Endothelial cell of umbilical vein (primary cell): Measurements from ENCODE around the gene HEATR3. TPM values are rescaled to one million over a fixed set of nuclear protein-coding genes. Genes with fewer than 3 reads are reported as not detected.

Experiments used
- BruUV-seq: library from RNA; stranded (reverse); fragments of 400-500 nt; replicated peaks from 2 replicates; lab custom pipeline; 2021; lab: Mats Ljungman, UMichigan
- CTCF ChIA-PET: fragments of 300-600, 350-600 bp; sonication (Branson Sonifier 250); formaldehyde crosslinking; loops from one replicate; lab custom pipeline; 2021; ENCODE audit warnings: antibody characterized with exemption, inconsistent platforms; lab: Charles Lee
- POLR2A ChIA-PET: fragments of 300-600, 350-600 bp; sonication (Branson Sonifier 250); formaldehyde crosslinking; loops from one replicate; lab custom pipeline; 2021; ENCODE audit warnings: antibody characterized with exemption, inconsistent platforms; lab: Charles Lee
- DNase-seq: peaks from one replicate; pipeline ENCODE4 v3.0.0-alpha.2; 2011; ENCODE audit warnings: low read depth, low spot score
- FAIRE-seq: peaks from 2 replicates; lab custom pipeline; 2011; peaks lifted over from hg19 to GRCh38; lab: Jason Lieb, UNC
- H2AFZ ChIP-seq: 2 replicates; pipeline ENCODE4 v1.6.0; 2012; ENCODE audit warnings: low read depth, low read length, control low read depth, inconsistent platforms
- H3K27ac ChIP-seq: 2 replicates; pipeline ENCODE4 v1.5.1; 2011; ENCODE audit warnings: low read depth, mild to moderate bottlenecking, control low read depth, low read length, moderate library complexity; ENCODE audit not compliant: insufficient read depth
- H3K27me3 ChIP-seq, 2 experiments: 2 replicates each; pipeline versions ENCODE4 v1.6.0 to v1.6.1; 2011; ENCODE audit warnings: low read length in 2 of 2, mixed read lengths in 1 of 2; ENCODE audit not compliant: control insufficient read depth in 2 of 2, insufficient read depth in 2 of 2
- H3K36me3 ChIP-seq, 2 experiments: 2 replicates in 1 of 2; 3 replicates in 1 of 2; pipeline ENCODE4 v1.5.1; 2011; ENCODE audit warnings: low read length in 2 of 2, mild to moderate bottlenecking in 1 of 2, moderate library complexity in 1 of 2; ENCODE audit not compliant: control insufficient read depth in 2 of 2, insufficient read depth in 2 of 2; ENCODE audit errors: extremely low read depth in 1 of 2
- H3K4me1 ChIP-seq: 3 replicates; pipeline ENCODE4 v1.5.1; 2011; ENCODE audit warnings: mild to moderate bottlenecking, low read length; ENCODE audit not compliant: control insufficient read depth, insufficient read depth; ENCODE audit errors: extremely low read depth
- H3K4me2 ChIP-seq: 2 replicates; pipeline ENCODE4 v1.6.1; 2011; ENCODE audit warnings: low read length, control low read depth, mixed read lengths; ENCODE audit not compliant: insufficient read depth
- H3K4me3 ChIP-seq, 3 experiments: fragments of 200-600 bp in 1 of 3; sonication (generic), shearing (Covaris generic) in 1 of 3; replicated peaks in 1 of 3; 2 replicates each; pipeline ENCODE4 v1.5.1; 2011 to 2016; ENCODE audit warnings: control low read depth in 3 of 3, low read length in 3 of 3, mild to moderate bottlenecking in 2 of 3, inconsistent platforms in 1 of 3, low read depth in 1 of 3, moderate library complexity in 1 of 3; ENCODE audit not compliant: insufficient read depth in 1 of 3
- H3K79me2 ChIP-seq: 2 replicates; pipeline ENCODE4 v1.6.0; 2012; ENCODE audit warnings: low read length, inconsistent platforms; ENCODE audit not compliant: control insufficient read depth, insufficient read depth
- H3K9ac ChIP-seq: replicated peaks from 2 replicates; pipeline ENCODE3; 2011; ENCODE audit warnings: low read length, control low read depth; ENCODE audit not compliant: insufficient read depth; ENCODE audit errors: extremely low read depth
- H3K9me1 ChIP-seq: replicated peaks from 3 replicates; pipeline ENCODE4 v1.6.0; 2011; ENCODE audit warnings: mild to moderate bottlenecking, low read length; ENCODE audit not compliant: control insufficient read depth, insufficient read depth; ENCODE audit errors: extremely low read depth
- H3K9me3 ChIP-seq: replicated peaks from 2 replicates; pipeline ENCODE4 v1.5.1; 2012; ENCODE audit warnings: low read length, inconsistent platforms; ENCODE audit not compliant: control insufficient read depth, insufficient read depth
- H4K20me1 ChIP-seq: replicated peaks from 2 replicates; pipeline ENCODE3; 2011; ENCODE audit warnings: mild to moderate bottlenecking, low read length; ENCODE audit not compliant: control insufficient read depth, insufficient read depth; ENCODE audit errors: extremely low read depth
- FOS ChIP-seq: IDR thresholded peaks from 2 replicates; pipeline ENCODE4 v1.6.1; 2011; ENCODE audit warnings: mild to moderate bottlenecking, low read length, moderate library complexity, borderline replicate concordance; ENCODE audit not compliant: insufficient read depth
- JUN ChIP-seq: IDR thresholded peaks from 2 replicates; pipeline ENCODE4 v1.6.1; 2011; ENCODE audit warnings: borderline replicate concordance, low read depth; ENCODE audit not compliant: insufficient read length, insufficient read depth
- POLR2A ChIP-seq: IDR thresholded peaks from 2 replicates; pipeline ENCODE4 v1.6.1; 2012; ENCODE audit warnings: low read depth, mild to moderate bottlenecking, control low read depth, low read length
- POLR2AphosphoS5 ChIP-seq: IDR thresholded peaks from 2 replicates; pipeline ENCODE4 v1.6.1; 2012; ENCODE audit warnings: low read depth, mild to moderate bottlenecking, control low read depth, low read length, moderate library complexity; ENCODE audit not compliant: insufficient read depth
- dilution Hi-C: fragments of 300-500 bp; cut with MboI; formaldehyde crosslinking; loops from one replicate; pipeline ENCODE4 v1.15.0; 2019; ENCODE audit warnings: low sequenced_read_pairs; ENCODE audit not compliant: extremely low pct_ligation_motif_present
- intact Hi-C: fragments of 100-400 bp; cut with micrococcal nuclease; formaldehyde crosslinking; loops from one replicate; pipeline ENCODE4 v1.10.0; 2022
- polyA plus RNA-seq, 4 experiments: library from polyadenylated mRNA; depleted of rRNA in 3 of 4; stranded (reverse) in 3 of 4; unstranded in 1 of 4; fragments of >200 nt; gene quantifications; 2 replicates each; pipeline versions ENCODE4 v1.2.1 to v1.2.3, GENCODE V29; 2011 to 2012; ENCODE audit warnings: missing spikeins in 1 of 4
- total RNA-seq: library from RNA; stranded (reverse); gene quantifications from 2 replicates; pipeline ENCODE4 v1.2.3, GENCODE V29; 2021
- TF ChIP-seq, protein P1 (sequence below): IDR thresholded peaks from 2 replicates; pipeline ENCODE4 v1.6.1; 2011; ENCODE audit not compliant: insufficient read depth, insufficient read length
- TF ChIP-seq, protein P2 (sequence below), 2 donors: IDR thresholded peaks; 1 replicate in 1 of 2; 2 replicates in 1 of 2; pipeline ENCODE4 v1.5.1; 2011; ENCODE audit warnings: low read length in 2 of 2, mild to moderate bottlenecking in 2 of 2, moderate library complexity in 2 of 2, control low read depth in 1 of 2, inconsistent platforms in 1 of 2, low read depth in 1 of 2; ENCODE audit not compliant: insufficient read depth in 1 of 2; ENCODE audit errors: extremely low read depth in 1 of 2

Gene HEATR3
- total and polyA plus RNA-seq, 2 donors (not counting 3 experiments of a cell fraction or from before 2014, with no cell fraction given): 6.7 to 23.1 TPM

DNA sequence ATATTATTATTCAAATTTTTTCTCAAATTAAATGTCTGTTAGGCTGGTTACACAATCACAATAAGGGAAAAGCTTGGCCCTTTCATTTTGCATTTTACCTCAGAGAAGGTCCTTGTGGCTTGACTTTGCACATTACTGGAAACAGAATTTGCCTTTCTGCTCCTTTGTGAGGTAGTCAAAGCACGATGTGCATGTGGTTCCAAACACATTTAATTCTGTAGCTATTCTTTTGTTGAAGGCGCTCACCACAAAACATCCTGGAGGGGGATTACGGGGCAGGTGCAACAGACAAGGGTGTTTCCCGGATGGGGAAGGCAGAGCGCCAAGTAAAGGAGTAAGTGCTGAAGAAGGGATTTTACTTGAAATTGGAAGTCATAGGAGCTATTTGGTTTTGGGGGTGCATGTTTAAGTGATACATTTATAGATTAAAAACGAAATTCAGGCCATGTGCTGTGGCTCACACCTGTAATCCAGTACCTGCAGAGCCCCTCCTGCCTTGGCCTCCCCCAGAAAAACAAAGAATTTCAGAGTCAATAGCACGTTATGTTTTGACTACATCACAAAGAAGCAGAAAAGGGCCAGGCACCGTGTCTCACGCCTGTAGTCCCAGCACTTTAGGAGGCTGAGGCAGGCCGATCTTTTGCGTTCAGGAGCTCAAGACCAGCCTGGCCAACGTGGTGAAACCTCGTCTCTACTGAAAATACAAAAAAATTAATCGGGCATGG is 56.1 kb downstream of the HEATR3 start:
- dilution Hi-C loops: no loop called here
- DNase-seq: no peak
- intact Hi-C loops: no loop called here
- H3K4me2 ChIP-seq: no peak overlapping the region
- no peaks in the 10 kb centered on the region for H3K36me3 ChIP-seq
- no peaks in the 10 kb centered on the region for H3K79me2 ChIP-seq
- TF ChIP-seq JUN (no peak), POLR2AphosphoS5 (no peak), FOS (no peak), POLR2A (no peak)
- TF ChIP-seq, protein P1, sequence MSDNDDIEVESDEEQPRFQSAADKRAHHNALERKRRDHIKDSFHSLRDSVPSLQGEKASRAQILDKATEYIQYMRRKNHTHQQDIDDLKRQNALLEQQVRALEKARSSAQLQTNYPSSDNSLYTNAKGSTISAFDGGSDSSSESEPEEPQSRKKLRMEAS: no peak
- TF ChIP-seq, protein P2, sequence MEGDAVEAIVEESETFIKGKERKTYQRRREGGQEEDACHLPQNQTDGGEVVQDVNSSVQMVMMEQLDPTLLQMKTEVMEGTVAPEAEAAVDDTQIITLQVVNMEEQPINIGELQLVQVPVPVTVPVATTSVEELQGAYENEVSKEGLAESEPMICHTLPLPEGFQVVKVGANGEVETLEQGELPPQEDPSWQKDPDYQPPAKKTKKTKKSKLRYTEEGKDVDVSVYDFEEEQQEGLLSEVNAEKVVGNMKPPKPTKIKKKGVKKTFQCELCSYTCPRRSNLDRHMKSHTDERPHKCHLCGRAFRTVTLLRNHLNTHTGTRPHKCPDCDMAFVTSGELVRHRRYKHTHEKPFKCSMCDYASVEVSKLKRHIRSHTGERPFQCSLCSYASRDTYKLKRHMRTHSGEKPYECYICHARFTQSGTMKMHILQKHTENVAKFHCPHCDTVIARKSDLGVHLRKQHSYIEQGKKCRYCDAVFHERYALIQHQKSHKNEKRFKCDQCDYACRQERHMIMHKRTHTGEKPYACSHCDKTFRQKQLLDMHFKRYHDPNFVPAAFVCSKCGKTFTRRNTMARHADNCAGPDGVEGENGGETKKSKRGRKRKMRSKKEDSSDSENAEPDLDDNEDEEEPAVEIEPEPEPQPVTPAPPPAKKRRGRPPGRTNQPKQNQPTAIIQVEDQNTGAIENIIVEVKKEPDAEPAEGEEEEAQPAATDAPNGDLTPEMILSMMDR (IDR thresholded peaks at IDR 0.05; ENCODE audit: extremely low read depth in 1 of 2, insufficient read depth in 1 of 2, low read depth in 1 of 2, low read length in 2 of 2): no peak
- no peak for FAIRE-seq
- H3K9me1 ChIP-seq: no peaks in the 10 kb centered on the region
- no peaks in the 10 kb centered on the region for H3K9me3 ChIP-seq
- BruUV-seq: no TSS peak
- H3K27ac ChIP-seq: no peak overlapping the region
- no peaks in the 10 kb centered on the region for H4K20me1 ChIP-seq
- CTCF ChIA-PET: interaction anchor here (1.4 kb wide), 1 partner anchor 89 kb away, joined by 4 read pairs; no protein-coding TSS in a partner anchor
- no peaks in the 10 kb centered on the region for H3K4me1 ChIP-seq
- H2AFZ ChIP-seq: no peak overlapping the region
- no peak overlapping the region for H3K4me3 ChIP-seq
- peaks cover 0 to 1% of the 10 kb centered on the region in 2 experiments for H3K27me3 ChIP-seq
- H3K9ac ChIP-seq: no peak overlapping the region
- POLR2A ChIA-PET: no interaction called here
